NCI-H2227 (cell line): ENCODE measurements around the gene PPP1R3D.
"Not testable (repeated sequence)": the region's sequence is repeated elsewhere in the genome, so short reads cannot be mapped to it uniquely, and the experiment has no call there.

Experiments
- DNase-seq: peaks from one replicate; lab custom pipeline; 2025; ENCODE audit not compliant: unreplicated experiment; lab: John Stamatoyannopoulos, UW

PPP1R3D gene

DNA sequence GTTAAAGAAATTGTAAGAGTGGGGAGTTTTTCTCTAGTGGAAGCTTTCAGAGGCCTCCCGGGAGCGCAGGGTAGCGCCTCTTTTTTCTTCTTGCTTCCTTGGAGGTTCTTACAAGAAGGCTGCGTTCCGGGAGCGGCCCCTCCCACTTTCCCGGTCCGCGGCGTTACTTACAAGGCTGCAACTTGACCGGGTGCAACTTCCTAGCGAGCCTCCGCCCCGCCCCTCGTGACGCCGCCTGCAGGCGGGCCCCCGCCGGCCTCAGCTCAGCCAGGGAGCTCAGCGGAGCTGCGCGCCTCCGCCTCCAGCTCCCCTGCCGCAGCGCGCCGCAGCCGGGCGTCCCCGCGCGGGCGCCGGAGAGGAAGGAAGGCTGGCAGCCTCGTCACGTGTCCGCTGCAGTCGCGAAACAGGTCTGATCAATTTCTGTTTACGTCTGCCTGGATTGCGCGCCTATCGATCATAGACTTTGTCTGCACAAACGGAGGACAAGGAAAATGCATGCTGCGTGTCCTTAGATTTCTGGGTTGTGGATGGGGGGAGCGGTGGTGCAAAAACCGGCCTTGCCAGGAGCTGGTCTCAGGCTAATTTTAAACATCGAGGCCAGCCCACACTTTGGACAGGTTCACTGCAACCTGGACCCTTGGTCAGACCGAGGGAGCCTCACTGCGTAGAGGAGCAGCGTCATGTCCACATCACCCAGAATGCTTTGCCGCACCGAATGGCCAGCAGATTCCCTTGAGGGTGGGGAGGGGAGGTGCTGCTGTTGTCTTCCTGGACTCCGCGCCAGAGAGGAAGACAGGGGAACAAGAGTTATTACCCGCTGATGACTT is at the start of gene PPP1R3D, which contains the start of gene FAM217B:
Gene PPP1R3D (minus strand): TSS at position 177 of the 827 bp plus-strand sequence. CDS start 374 bp downstream, outside the sequence.
Gene FAM217B (plus strand): TSS at position 261 of the 827 bp plus-strand sequence. CDS start 3,555 bp downstream, outside the sequence.
- DNase-seq = peak; percentile 94

- no peak for DNase-seq
Measured at GRCh38 chr20:59988141-59988540, 48.0 kb upstream of the PPP1R3D start.

DNA sequence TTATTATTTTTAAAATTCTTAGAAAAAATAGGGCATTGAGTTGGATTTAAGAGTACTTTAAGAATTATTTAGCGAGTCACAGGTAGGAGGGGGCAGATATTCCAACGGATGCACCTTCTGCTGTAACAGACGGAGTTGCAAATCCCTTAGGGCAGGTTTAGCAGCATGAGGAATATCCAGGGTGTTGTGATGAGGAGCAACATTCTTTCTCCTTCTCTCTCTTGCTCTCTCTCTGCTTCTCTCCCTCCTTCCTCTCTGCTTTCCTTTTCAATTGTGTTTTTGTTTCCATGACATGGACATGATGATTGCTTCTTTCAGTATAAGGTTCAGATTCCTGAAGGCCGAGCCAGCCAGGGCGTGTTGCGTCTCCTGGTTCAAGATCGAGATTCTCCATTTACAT is 47.0 kb upstream of the PPP1R3D start:
- DNase-seq = no peak

DNA sequence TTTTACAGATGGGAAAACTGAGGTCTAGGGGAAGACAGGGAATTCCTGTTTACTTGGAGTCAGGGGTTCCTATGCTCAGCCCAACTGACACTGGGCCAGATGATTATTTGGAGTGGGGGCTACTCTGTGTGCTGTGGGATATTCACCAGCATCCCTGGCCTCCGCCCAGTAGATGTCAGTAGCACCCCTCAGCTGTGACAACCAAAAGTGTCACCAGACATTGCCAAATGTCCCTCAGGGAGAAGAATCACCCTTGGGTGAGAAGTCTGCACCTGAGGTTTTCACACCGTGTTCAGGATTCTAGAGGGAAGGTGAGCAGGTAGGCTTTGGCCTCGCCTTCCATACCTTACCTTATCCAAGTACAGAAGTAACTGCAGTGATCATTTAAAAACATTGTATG is 45.8 kb upstream of the PPP1R3D start:
- no peak for DNase-seq

DNA sequence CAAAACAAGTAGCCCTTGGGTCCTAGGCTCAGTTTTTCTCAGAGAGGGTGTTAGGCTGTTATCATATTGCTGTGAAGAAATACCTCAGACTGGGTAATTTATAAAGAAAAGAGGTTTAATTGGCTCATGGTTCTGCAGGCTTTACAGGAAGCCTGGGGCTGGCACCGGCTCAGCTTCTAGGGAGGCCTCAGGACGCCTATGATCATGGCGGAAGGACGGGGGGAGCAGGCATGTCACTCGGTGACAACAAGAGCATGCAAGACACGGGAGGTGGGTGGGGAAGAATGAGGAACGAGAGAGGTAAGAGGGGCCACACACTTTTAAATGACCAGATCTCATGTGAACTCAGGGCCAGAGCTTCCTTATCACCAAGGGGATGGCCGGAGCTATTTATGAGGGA is 45.1 kb upstream of the PPP1R3D start:
- no peak for DNase-seq

GRCh38 chr20:59984541-59984940 is 44.4 kb upstream of the PPP1R3D start:
- DNase-seq = no peak

DNA sequence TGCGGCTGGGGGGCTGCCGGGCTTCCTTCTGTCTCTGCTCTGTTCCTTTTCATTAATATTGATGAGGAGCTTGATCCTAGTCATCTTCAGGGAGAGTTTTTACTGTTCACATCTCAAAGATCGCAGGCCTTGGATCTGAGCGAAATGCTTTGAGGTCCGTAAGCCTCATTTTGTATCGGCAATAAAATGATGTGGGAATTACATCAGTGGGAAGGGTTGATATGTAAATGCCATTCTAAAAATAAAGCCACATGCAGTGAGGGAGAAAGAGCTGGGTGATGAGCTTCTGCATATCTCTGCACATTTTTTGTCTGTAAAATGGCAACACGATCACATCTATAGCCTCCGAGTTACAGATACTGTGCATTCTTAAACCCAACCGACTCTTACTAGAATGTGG is 43.0 kb upstream of the PPP1R3D start:
- DNase-seq = no peak

GRCh38 chr20:59977086-59977485 is 37.0 kb upstream of the PPP1R3D start:
- DNase-seq = no peak

DNA sequence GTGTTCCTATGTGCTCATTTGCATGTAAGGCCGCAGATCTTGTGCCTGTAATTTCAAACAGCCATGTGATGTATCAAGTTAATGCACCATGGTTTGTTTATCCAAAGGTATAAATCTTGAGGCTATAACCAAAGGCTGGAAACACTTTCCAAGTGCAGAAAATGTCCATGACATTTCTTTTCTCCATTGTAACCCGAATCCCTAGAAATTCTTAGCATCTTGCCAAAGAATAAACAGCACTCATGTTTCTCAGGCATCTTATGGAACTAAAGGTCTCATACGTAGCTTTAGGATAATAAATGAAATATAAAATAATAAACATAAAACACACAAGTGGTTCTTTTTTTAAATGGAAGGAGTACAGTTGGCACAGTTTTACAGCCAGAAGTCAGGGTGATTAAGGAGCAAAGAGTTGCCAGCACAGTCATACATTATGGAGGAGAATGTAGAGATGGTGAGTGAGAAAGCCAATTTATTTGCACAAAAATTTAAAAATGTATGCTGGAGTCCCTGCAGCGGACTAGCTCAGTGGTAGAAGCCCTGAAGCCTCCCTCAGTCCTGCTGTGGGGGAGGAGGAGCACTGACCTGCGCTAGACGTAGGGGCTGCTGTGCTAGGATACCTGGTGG is 36.2 kb upstream of the PPP1R3D start:
- no peak for DNase-seq

DNA sequence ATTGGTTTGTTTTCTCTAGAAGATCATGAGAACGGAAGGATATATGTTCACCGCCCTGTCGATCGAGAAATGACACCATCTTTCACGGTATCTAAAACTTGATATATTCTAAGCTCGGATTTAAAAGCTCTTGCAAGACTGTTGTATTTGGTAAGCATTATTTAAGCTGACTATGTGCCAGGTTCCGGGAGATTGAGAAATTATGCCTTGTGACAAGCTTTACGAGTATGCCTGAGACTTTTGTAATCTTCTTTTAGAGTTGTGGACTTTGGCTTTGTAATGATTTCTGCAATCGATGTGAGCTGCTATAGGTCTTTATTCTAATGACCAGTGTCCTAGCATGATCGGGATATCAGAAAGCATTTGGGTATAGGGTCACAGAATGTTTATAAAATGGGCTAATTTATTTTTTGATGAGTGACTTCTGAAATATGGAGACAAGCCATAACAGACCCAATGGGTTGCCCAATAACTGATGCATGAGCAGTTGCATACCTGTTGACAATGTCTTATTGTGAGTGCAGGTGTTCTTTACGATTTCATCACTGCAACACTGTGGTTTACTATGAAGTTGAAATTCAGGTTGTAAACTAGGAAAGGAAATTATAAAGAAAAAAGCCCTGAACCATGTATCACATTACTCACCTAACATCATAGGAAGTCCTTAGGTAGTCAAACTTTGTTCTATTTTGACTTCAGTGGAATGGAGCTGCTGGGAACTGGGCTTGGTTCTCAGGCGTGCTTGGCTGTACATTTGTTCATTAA is 32.1 kb upstream of the PPP1R3D start:
- DNase-seq = no peak

- DNase-seq = no peak
Measured at GRCh38 chr20:59971428-59971827, 31.3 kb upstream of the PPP1R3D start.

- no peak for DNase-seq
Measured at GRCh38 chr20:59966428-59966827, 26.3 kb upstream of the PPP1R3D start.

DNA sequence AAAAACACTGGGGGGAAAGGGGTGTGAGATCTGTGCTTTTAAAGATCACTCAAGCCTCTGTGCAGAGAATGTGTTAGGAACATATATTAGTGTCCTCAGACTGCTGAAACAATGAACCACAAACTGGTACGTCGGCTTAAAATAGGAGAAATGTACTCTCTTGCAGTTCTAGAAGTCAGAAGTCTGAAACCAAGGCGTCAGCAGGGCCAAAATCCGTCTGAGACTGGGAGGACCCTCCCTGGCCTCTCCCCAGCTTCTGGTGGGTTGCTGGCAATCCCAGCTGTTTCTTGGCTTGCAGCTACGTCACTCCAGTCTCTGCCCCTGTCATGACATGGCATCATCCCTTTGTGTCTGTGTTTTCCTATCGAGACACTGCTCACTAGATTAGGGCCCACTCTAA is 22.1 kb upstream of the PPP1R3D start:
- no peak for DNase-seq

- DNase-seq = no peak
Measured at GRCh38 chr20:59961423-59961822, 21.3 kb upstream of the PPP1R3D start.

DNA sequence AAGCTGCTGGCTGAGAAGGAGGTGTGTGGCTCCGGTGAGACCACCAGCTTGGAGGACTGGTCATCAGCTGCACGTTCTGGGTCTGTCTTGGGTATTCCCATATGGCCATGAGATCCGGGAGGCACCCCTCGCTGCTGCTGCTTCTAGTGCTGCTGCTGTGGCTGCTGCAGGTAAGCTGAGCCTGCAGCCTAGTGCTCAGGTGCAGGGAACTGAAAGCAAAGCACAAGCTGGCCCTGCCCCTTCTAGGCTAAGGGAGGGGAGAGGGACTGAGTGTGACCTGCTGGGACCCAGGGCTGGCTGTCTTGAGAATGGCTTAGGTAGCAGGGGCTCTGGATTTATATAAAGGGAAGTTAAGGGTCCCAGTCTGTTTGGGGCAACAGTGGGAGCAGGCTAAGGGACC is 18.5 kb upstream of the PPP1R3D start:
- no peak for DNase-seq

DNA sequence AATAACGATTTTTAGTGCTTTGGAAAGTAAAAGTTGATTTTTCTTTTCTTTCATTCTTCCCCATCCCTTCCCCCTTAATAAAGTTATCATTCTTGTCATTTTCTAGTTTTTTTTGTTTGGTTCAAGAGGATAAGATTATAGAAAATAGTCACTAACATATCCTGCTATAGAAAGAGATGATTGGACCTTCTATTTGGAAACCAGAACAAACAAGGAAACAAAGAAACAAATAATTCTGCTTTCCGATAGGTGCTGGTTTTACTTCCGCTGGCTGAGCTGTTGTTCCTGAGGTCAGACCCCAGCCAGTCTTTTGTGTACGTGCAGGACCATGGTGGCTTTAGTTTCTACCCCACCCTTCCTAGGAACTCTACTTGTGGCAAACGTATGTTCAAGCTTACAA is 18.0 kb upstream of the PPP1R3D start, which contains the start of gene CDH26:
Gene CDH26 (plus strand): TSS at position 301 of the 400 bp plus-strand sequence. CDS start 304 bp downstream, outside the sequence.
- DNase-seq = no peak

DNA sequence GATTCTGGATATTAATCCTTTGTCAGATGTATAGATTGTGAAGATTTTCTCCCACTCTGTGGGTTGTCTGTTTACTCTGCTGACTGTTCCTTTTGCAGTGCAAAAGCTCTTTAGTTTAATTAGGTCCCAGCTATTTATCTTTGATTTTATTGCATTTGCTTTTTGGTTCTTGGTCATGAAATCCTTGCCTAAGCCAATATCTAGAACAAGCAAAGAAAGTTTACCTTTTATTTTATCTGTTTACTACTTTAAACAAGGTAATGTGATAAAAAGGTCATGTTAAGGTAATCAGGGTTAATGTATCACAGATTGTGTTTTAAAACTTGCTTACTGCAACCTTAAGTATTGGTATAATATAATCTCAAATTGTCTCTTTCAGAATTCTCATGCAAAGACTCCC is 17.5 kb upstream of the PPP1R3D start:
- not testable (repeated sequence) for DNase-seq

- DNase-seq = peak; percentile 62
Measured at GRCh38 chr20:59955131-59955796, 15.2 kb upstream of the PPP1R3D start.

DNA sequence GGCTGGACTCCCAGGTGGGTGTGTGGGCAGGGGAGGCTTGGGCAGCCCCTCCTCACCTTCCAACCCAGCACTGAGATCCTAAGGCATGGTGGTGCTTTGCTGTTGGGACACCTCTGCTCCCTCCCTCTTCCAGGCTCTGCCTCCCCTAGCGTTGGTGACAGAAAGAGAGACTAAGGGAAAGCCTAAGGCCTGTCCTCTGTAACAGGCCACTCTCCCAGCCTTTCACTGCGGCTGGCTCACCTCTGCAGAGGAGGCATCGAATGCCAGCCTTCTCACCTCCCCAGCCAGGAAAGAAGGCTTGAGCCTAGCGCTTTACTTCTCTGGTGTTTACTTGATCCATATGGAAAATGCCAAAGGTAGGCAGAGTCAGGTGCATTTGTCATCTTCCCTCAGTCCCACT is 14.6 kb upstream of the PPP1R3D start:
- no peak for DNase-seq

- DNase-seq = no peak
Measured at GRCh38 chr20:59949911-59950310, 9.8 kb upstream of the PPP1R3D start.
